ENCODE results near the gene GFI1.

DNA sequence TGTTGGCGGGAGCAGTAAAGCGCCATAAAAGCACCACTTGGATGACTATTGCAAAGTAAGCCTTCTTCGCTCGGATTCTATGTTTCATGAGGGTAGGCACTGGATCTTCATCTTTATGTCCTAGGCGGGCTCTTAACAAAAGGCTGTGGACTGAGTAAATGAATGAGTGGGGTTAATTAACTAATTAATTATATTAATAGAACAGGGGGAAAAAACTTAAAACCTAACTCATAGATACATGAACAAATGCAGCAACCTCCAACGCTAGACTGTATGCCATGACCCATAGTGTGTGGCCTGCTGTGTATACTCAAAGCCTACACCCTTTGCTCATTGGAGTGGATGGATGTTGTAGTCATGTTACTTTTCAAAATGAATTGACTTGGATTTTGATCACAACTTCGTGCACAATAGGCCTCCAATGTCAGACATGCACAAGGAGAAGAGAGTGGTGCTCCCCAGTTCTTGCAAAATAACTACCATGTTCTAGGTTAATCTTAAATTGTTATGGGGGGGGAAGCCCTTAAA is 417 bp upstream of the GFI1 start:
- TF ChIP-seq, protein P1, sequence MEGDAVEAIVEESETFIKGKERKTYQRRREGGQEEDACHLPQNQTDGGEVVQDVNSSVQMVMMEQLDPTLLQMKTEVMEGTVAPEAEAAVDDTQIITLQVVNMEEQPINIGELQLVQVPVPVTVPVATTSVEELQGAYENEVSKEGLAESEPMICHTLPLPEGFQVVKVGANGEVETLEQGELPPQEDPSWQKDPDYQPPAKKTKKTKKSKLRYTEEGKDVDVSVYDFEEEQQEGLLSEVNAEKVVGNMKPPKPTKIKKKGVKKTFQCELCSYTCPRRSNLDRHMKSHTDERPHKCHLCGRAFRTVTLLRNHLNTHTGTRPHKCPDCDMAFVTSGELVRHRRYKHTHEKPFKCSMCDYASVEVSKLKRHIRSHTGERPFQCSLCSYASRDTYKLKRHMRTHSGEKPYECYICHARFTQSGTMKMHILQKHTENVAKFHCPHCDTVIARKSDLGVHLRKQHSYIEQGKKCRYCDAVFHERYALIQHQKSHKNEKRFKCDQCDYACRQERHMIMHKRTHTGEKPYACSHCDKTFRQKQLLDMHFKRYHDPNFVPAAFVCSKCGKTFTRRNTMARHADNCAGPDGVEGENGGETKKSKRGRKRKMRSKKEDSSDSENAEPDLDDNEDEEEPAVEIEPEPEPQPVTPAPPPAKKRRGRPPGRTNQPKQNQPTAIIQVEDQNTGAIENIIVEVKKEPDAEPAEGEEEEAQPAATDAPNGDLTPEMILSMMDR (IDR thresholded peaks at IDR 0.05), result no peak
- TF ChIP-seq POLR2A (IDR thresholded peaks at IDR 0.05), result no peak

All from adrenal gland (tissue), 5 donors.